22Rv1 (cell line): ENCODE data around the gene KLHL1.

ENCODE experiments used
- CTCF ChIP-seq: fragments of 450-650 bp; IDR thresholded peaks from 2 replicates; pipeline ENCODE4 v1.5.1; 2017; ENCODE audit warnings: mild to moderate bottlenecking
- ZFX ChIP-seq: fragments of 450-650 bp; IDR thresholded peaks from 2 replicates; pipeline ENCODE4 v1.6.1; 2017; ENCODE audit warnings: antibody characterized with exemption, borderline replicate concordance

- no peak for TF ChIP-seq CTCF
- TF ChIP-seq ZFX: no peak
These were observed 156.8 kb downstream of the KLHL1 start for GRCh38 chr13:69951412-69951811.
